KMS-11 (cell line): ENCODE results near the gene SINHCAF.
A peak's percentile ranks its signal among the peaks of the same experiment; 100 is the strongest.
"Not testable (repeated sequence)": the region's sequence is repeated elsewhere in the genome, so short reads cannot be mapped to it uniquely, and the experiment has no call there.

Source experiments
- H2AFZ ChIP-seq: fragments of 200-600 bp; sonication (generic); 2 replicates; pipeline ENCODE4 v1.6.1; 2016; ENCODE audit warnings: antibody characterized with exemption, mixed run types, low read depth
- H3K27ac ChIP-seq: fragments of 200-600 bp; sonication (generic); 2 replicates; pipeline ENCODE4 v1.6.1; 2016; ENCODE audit warnings: mild to moderate bottlenecking, mixed run types
- H3K27me3 ChIP-seq: fragments of 200-600 bp; sonication (generic); 2 replicates; pipeline ENCODE4 v1.6.1; 2017; ENCODE audit warnings: mild to moderate bottlenecking, low read depth, mixed run types, moderate library complexity; ENCODE audit not compliant: insufficient read depth
- H3K36me3 ChIP-seq: fragments of 200-600 bp; sonication (generic); 2 replicates; pipeline ENCODE4 v1.6.1; 2017; ENCODE audit warnings: mild to moderate bottlenecking, mixed run types; ENCODE audit not compliant: insufficient read depth
- H3K4me1 ChIP-seq: fragments of 200-600 bp; sonication (generic); 2 replicates; pipeline ENCODE4 v1.6.1; 2016; ENCODE audit warnings: mild to moderate bottlenecking, low read depth, mixed run types; ENCODE audit not compliant: poor library complexity, severe bottlenecking
- H3K4me2 ChIP-seq: fragments of 200-600 bp; sonication (generic); 2 replicates; pipeline ENCODE4 v1.7.0; 2016; ENCODE audit warnings: mild to moderate bottlenecking, mixed run types
- H3K4me3 ChIP-seq: fragments of 200-600 bp; sonication (generic); IDR thresholded peaks from 2 replicates; pipeline ENCODE4 v1.6.1; 2017; ENCODE audit warnings: low read depth, low read length, mixed read lengths; ENCODE audit not compliant: insufficient read depth
- H3K79me2 ChIP-seq: fragments of 200-600 bp; sonication (generic); 2 replicates; pipeline ENCODE4 v1.6.1; 2016; ENCODE audit warnings: low read depth, mixed run types; ENCODE audit not compliant: insufficient read depth
- H3K9ac ChIP-seq: fragments of 200-600 bp; sonication (generic); 2 replicates; pipeline ENCODE4 v1.6.1; 2016; ENCODE audit warnings: mild to moderate bottlenecking, mixed run types
- H4K20me1 ChIP-seq: fragments of 200-600 bp; sonication (generic); 2 replicates; pipeline ENCODE4 v1.6.1; 2016; ENCODE audit warnings: mild to moderate bottlenecking, mixed run types; ENCODE audit not compliant: insufficient read depth
- TF ChIP-seq, protein P1 (sequence below): fragments of 200-600 bp; sonication (generic); conservative IDR thresholded peaks from 2 replicates; pipeline ENCODE4 v1.6.1; 2017; ENCODE audit warnings: low read depth, mild to moderate bottlenecking, antibody characterized with exemption, low read length, moderate library complexity, mixed read lengths

The SINHCAF gene, protein sequence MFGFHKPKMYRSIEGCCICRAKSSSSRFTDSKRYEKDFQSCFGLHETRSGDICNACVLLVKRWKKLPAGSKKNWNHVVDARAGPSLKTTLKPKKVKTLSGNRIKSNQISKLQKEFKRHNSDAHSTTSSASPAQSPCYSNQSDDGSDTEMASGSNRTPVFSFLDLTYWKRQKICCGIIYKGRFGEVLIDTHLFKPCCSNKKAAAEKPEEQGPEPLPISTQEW

DNA sequence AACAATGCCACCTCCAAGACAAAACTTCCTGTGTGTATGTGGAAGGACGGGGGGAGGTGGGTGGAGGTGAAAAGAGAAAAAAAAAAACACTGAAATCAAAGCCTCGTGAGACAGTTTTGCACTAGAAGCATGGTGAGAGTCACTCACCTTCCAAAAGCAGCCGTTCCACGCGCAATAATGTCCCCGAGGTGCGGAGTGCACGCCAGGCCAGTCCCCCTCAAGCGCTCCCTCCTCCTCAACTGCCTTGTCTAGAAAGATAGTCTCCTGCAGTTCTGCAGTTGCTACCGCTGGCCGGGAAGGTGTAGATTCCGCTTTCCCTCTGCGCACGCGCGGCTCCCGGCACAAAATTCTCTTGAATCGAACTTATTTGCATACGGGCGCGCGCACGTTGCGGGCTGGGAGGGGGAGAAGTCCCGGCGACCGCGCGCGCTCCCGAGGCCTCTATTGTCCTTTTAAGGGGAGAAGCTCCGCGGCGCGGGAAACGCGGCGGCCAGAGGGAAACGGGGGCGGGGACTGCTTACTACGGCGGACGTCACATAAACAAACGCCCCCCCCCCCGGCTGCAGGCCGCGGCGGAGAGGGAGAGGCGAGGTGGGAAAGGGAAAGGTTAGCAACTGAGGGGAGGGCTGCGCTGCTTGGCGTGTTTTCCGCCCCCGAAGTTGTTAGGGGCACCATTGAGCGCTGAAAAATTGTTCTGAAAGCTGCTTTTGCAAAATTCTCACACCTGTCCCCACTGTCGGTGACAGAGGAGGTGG lies at the start of gene SINHCAF:
Gene SINHCAF, minus strand, starts transcription at position 274 of the 755 bp plus-strand sequence. CDS start 27,946 bp downstream, outside the sequence.
- Histone ChIP-seq H3K4me3 (peak within 1 kb of the TSS; percentile 11), H3K36me3 (no peaks in the 10 kb centered on the region), H3K27ac (peak within 1 kb of the TSS; percentile 97), H3K9ac (peak within 1 kb of the TSS; percentile 97), H3K27me3 (no peaks in the 10 kb centered on the region), H3K4me2 (peak within 1 kb of the TSS; percentile 100), H3K4me1 (peaks cover 27% of the 10 kb centered on the region), H3K79me2 (peaks cover 47% of the 10 kb centered on the region), H4K20me1 (peaks cover 22% of the 10 kb centered on the region), H2AFZ (peak within 1 kb of the TSS; percentile 67)
- TF ChIP-seq, protein P1, sequence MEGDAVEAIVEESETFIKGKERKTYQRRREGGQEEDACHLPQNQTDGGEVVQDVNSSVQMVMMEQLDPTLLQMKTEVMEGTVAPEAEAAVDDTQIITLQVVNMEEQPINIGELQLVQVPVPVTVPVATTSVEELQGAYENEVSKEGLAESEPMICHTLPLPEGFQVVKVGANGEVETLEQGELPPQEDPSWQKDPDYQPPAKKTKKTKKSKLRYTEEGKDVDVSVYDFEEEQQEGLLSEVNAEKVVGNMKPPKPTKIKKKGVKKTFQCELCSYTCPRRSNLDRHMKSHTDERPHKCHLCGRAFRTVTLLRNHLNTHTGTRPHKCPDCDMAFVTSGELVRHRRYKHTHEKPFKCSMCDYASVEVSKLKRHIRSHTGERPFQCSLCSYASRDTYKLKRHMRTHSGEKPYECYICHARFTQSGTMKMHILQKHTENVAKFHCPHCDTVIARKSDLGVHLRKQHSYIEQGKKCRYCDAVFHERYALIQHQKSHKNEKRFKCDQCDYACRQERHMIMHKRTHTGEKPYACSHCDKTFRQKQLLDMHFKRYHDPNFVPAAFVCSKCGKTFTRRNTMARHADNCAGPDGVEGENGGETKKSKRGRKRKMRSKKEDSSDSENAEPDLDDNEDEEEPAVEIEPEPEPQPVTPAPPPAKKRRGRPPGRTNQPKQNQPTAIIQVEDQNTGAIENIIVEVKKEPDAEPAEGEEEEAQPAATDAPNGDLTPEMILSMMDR, result no peak

DNA sequence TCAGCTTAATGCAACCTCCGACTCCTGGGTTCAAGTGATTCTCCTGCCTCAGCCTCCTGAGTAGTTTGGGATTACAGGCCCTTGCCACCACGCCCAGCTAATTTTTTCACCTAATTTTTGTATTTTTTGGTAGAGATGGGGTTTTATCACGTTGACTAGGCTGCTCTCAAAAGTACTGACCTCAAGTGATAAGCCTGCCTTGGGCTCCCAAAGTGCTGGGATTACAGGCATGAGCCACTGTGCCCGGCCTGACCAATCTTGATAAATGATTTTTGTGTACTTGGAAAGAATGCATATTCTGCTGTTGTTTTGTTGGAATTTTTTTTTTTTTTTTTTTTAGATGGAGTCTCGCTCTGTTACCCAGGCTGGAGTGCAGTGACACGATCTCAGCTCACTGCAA lies 49.5 kb upstream of the SINHCAF start:
- not testable (repeated sequence) for H2AFZ ChIP-seq, H4K20me1 ChIP-seq, H3K4me1 ChIP-seq, H3K9ac ChIP-seq, H3K4me3 ChIP-seq, H3K27ac ChIP-seq, H3K4me2 ChIP-seq, H3K36me3 ChIP-seq, H3K79me2 ChIP-seq, H3K27me3 ChIP-seq

GRCh38 chr12:31371256-31371620 lies 45.3 kb upstream of the SINHCAF start:
- H3K27ac ChIP-seq, result no peak overlapping the region

GRCh38 chr12:31370531-31371255 lies 44.7 kb upstream of the SINHCAF start:
- TF ChIP-seq, protein P1, result no peak
- Histone ChIP-seq H3K4me1 (peaks cover 7% of the 10 kb centered on the region), H3K9ac (no peak overlapping the region), H3K27ac (no peak overlapping the region), H4K20me1 (no peaks in the 10 kb centered on the region), H3K4me3 (no peak overlapping the region), H3K36me3 (no peaks in the 10 kb centered on the region), H3K79me2 (no peaks in the 10 kb centered on the region), H3K27me3 (no peaks in the 10 kb centered on the region), H2AFZ (no peak overlapping the region), H3K4me2 (no peak overlapping the region)

More at GRCh38 chr12:31371256-31371620, 45.3 kb upstream of the SINHCAF start:
- Histone ChIP-seq H3K4me1 (peaks cover 7% of the 10 kb centered on the region), H3K79me2 (no peaks in the 10 kb centered on the region), H3K4me3 (no peak overlapping the region), H2AFZ (no peak overlapping the region), H3K9ac (no peak overlapping the region), H4K20me1 (no peaks in the 10 kb centered on the region), H3K4me2 (no peak overlapping the region), H3K27me3 (no peaks in the 10 kb centered on the region), H3K36me3 (no peaks in the 10 kb centered on the region)
- TF ChIP-seq, protein P1, result no peak
